ENCODE data around the gene EXOSC5. TPM values are rescaled to one million over a fixed set of nuclear protein-coding genes. Genes with fewer than 3 reads are reported as not detected.

The EXOSC5 gene
- polyA plus RNA-seq, 4 donors, result 9.4 to 36.4 (median 18.3) TPM

- FAIRE-seq (no peak), DNase-seq (no peak)
- Histone ChIP-seq H3K4me1 (ENCODE audit: control insufficient read depth in 3 of 3, insufficient read depth in 2 of 3, low read depth in 1 of 3, low read length in 2 of 3) (peaks cover 3 to 9% (median 7%) of the 10 kb centered on the region in 3 donors), H3K27ac (ENCODE audit: low read depth in 1 of 3, low read length in 2 of 3) (no peak overlapping the region), H3K36me3 (ENCODE audit: control insufficient read depth in 3 of 3, insufficient read depth in 2 of 3, low read depth in 1 of 3, low read length in 3 of 3) (peaks cover 0 to 22% (median 0%) of the 10 kb centered on the region in 3 donors), H3K4me3 (ENCODE audit: low read depth in 1 of 3, low read length in 3 of 3) (no peak overlapping the region), H3K27me3 (ENCODE audit: control insufficient read depth in 3 of 3, insufficient read depth in 3 of 3, low read length in 3 of 3) (no peaks in the 10 kb centered on the region), H3K9me3 (ENCODE audit: control insufficient read depth in 2 of 2, insufficient read depth in 1 of 2, low read depth in 1 of 2, low read length in 1 of 2) (no peaks in the 10 kb centered on the region)
- 85 to 93% (median 88%) methylated on average over 2 of the region's 2 CpGs for WGBS, 3 donors
These were observed 2.4 kb upstream of the EXOSC5 start for GRCh38 chr19:41399525-41399924.

GRCh38 chr19:41399091-41399490, 1.9 kb upstream of the EXOSC5 start:
- DNase-seq (no peak), FAIRE-seq (no peak)
- Histone ChIP-seq H3K36me3 (ENCODE audit: control insufficient read depth in 3 of 3, insufficient read depth in 2 of 3, low read depth in 1 of 3, low read length in 3 of 3) (peaks cover 0 to 23% (median 0%) of the 10 kb centered on the region in 3 donors), H3K4me1 (ENCODE audit: control insufficient read depth in 3 of 3, insufficient read depth in 2 of 3, low read depth in 1 of 3, low read length in 2 of 3) (peaks cover 3 to 9% (median 7%) of the 10 kb centered on the region in 3 donors), H3K27ac (ENCODE audit: low read depth in 1 of 3, low read length in 2 of 3) (no peak overlapping the region), H3K4me3 (ENCODE audit: low read depth in 1 of 3, low read length in 3 of 3) (peak overlapping the region in 1 of 3 donors; percentile 4), H3K9me3 (ENCODE audit: control insufficient read depth in 2 of 2, insufficient read depth in 1 of 2, low read depth in 1 of 2, low read length in 1 of 2) (no peaks in the 10 kb centered on the region), H3K27me3 (ENCODE audit: control insufficient read depth in 3 of 3, insufficient read depth in 3 of 3, low read length in 3 of 3) (no peaks in the 10 kb centered on the region)
- WGBS, 3 donors, result 77 to 89% (median 89%) methylated on average over 3 of the region's 3 CpGs

- no peak for DNase-seq
- H3K9me3 ChIP-seq (ENCODE audit: control insufficient read depth in 2 of 2, insufficient read depth in 1 of 2, low read depth in 1 of 2, low read length in 1 of 2), result no peaks in the 10 kb centered on the region
- peak overlapping the region; percentile 84 to 93 (median 89) for H3K4me3 ChIP-seq (ENCODE audit: low read depth in 1 of 3, low read length in 3 of 3)
- H3K36me3 ChIP-seq (ENCODE audit: control insufficient read depth in 3 of 3, insufficient read depth in 2 of 3, low read depth in 1 of 3, low read length in 3 of 3), result peaks cover 0 to 25% (median 0%) of the 10 kb centered on the region in 3 donors
- peaks cover 3 to 9% (median 7%) of the 10 kb centered on the region in 3 donors for H3K4me1 ChIP-seq (ENCODE audit: control insufficient read depth in 3 of 3, insufficient read depth in 2 of 3, low read depth in 1 of 3, low read length in 2 of 3)
- FAIRE-seq, result no peak
- 28 to 56% (median 42%) methylated on average over 3 of the region's 3 CpGs for WGBS, 3 donors
- H3K27me3 ChIP-seq (ENCODE audit: control insufficient read depth in 3 of 3, insufficient read depth in 3 of 3, low read length in 3 of 3), result no peaks in the 10 kb centered on the region
- H3K27ac ChIP-seq (ENCODE audit: low read depth in 1 of 3, low read length in 2 of 3), result no peak overlapping the region
These were observed 1.4 kb upstream of the EXOSC5 start for GRCh38 chr19:41398598-41398997.

- Histone ChIP-seq H3K27ac (ENCODE audit: low read depth in 1 of 3, low read length in 2 of 3) (peak overlapping the region; percentile 34 to 93 (median 76)), H3K4me1 (ENCODE audit: control insufficient read depth in 3 of 3, insufficient read depth in 2 of 3, low read depth in 1 of 3, low read length in 2 of 3) (peaks cover 3 to 9% (median 7%) of the 10 kb centered on the region in 3 donors), H3K4me3 (ENCODE audit: low read depth in 1 of 3, low read length in 3 of 3) (peak overlapping the region; percentile 84 to 93 (median 89)), H3K27me3 (ENCODE audit: control insufficient read depth in 3 of 3, insufficient read depth in 3 of 3, low read length in 3 of 3) (no peaks in the 10 kb centered on the region), H3K9me3 (ENCODE audit: control insufficient read depth in 2 of 2, insufficient read depth in 1 of 2, low read depth in 1 of 2, low read length in 1 of 2) (no peaks in the 10 kb centered on the region), H3K36me3 (ENCODE audit: control insufficient read depth in 3 of 3, insufficient read depth in 2 of 3, low read depth in 1 of 3, low read length in 3 of 3) (peaks cover 0 to 20% (median 0%) of the 10 kb centered on the region in 3 donors)
- FAIRE-seq (no peak), DNase-seq (no peak)
- WGBS, 3 donors, result 0 to 1% (median 0%) methylated on average over 5 of the region's 5 CpGs
These were observed 875 bp upstream of the EXOSC5 start for GRCh38 chr19:41398050-41398418.

GRCh38 chr19:41395355-41395754, 1.8 kb downstream of the EXOSC5 start:
- DNase-seq, result no peak
- peaks cover 0 to 32% (median 6%) of the 10 kb centered on the region in 3 donors for H3K36me3 ChIP-seq (ENCODE audit: control insufficient read depth in 3 of 3, insufficient read depth in 2 of 3, low read depth in 1 of 3, low read length in 3 of 3)

GRCh38 chr19:41392775-41393174, 4.4 kb downstream of the EXOSC5 start:
- Histone ChIP-seq H3K9me3 (ENCODE audit: control insufficient read depth in 2 of 2, insufficient read depth in 1 of 2, low read depth in 1 of 2, low read length in 1 of 2) (no peaks in the 10 kb centered on the region), H3K4me1 (ENCODE audit: control insufficient read depth in 3 of 3, insufficient read depth in 2 of 3, low read depth in 1 of 3, low read length in 2 of 3) (no peaks in the 10 kb centered on the region), H3K27ac (ENCODE audit: low read depth in 1 of 3, low read length in 2 of 3) (no peak overlapping the region), H3K4me3 (ENCODE audit: low read depth in 1 of 3, low read length in 3 of 3) (no peak overlapping the region), H3K27me3 (ENCODE audit: control insufficient read depth in 3 of 3, insufficient read depth in 3 of 3, low read length in 3 of 3) (no peaks in the 10 kb centered on the region), H3K36me3 (ENCODE audit: control insufficient read depth in 3 of 3, insufficient read depth in 2 of 3, low read depth in 1 of 3, low read length in 3 of 3) (peaks cover 2 to 50% (median 11%) of the 10 kb centered on the region in 3 donors)
- DNase-seq (no peak), FAIRE-seq (no peak)
- 81 to 91% (median 87%) methylated on average over 12 of the region's 12 CpGs for WGBS, 3 donors

More at GRCh38 chr19:41395355-41395754, 1.8 kb downstream of the EXOSC5 start:
- no peak overlapping the region for H3K27ac ChIP-seq (ENCODE audit: low read depth in 1 of 3, low read length in 2 of 3)
- FAIRE-seq, result no peak
- 65 to 80% (median 71%) methylated on average over 6 of the region's 6 CpGs for WGBS, 3 donors
- H3K27me3 ChIP-seq (ENCODE audit: control insufficient read depth in 3 of 3, insufficient read depth in 3 of 3, low read length in 3 of 3), result no peaks in the 10 kb centered on the region
- H3K4me3 ChIP-seq (ENCODE audit: low read depth in 1 of 3, low read length in 3 of 3), result no peak overlapping the region
- H3K9me3 ChIP-seq (ENCODE audit: control insufficient read depth in 2 of 2, insufficient read depth in 1 of 2, low read depth in 1 of 2, low read length in 1 of 2), result no peaks in the 10 kb centered on the region
- H3K4me1 ChIP-seq (ENCODE audit: control insufficient read depth in 3 of 3, insufficient read depth in 2 of 3, low read depth in 1 of 3, low read length in 2 of 3), result peaks cover 3 to 9% (median 7%) of the 10 kb centered on the region in 3 donors

- Histone ChIP-seq H3K4me1 (ENCODE audit: control insufficient read depth in 3 of 3, insufficient read depth in 2 of 3, low read depth in 1 of 3, low read length in 2 of 3) (no peaks in the 10 kb centered on the region), H3K9me3 (ENCODE audit: control insufficient read depth in 2 of 2, insufficient read depth in 1 of 2, low read depth in 1 of 2, low read length in 1 of 2) (no peaks in the 10 kb centered on the region), H3K27me3 (ENCODE audit: control insufficient read depth in 3 of 3, insufficient read depth in 3 of 3, low read length in 3 of 3) (no peaks in the 10 kb centered on the region), H3K4me3 (ENCODE audit: low read depth in 1 of 3, low read length in 3 of 3) (no peak overlapping the region), H3K36me3 (ENCODE audit: control insufficient read depth in 3 of 3, insufficient read depth in 2 of 3, low read depth in 1 of 3, low read length in 3 of 3) (peaks cover 2 to 62% (median 11%) of the 10 kb centered on the region in 3 donors), H3K27ac (ENCODE audit: low read depth in 1 of 3, low read length in 2 of 3) (no peak overlapping the region)
- no peak for DNase-seq
- WGBS, 3 donors, result 84 to 92% (median 90%) methylated on average over 11 of the region's 11 CpGs
- FAIRE-seq, result no peak
These were observed 5.5 kb downstream of the EXOSC5 start for GRCh38 chr19:41391618-41392017.

GRCh38 chr19:41386442-41386841, 10.7 kb downstream of the EXOSC5 start:
- no peak for FAIRE-seq
- Histone ChIP-seq H3K9me3 (ENCODE audit: control insufficient read depth in 2 of 2, insufficient read depth in 1 of 2, low read depth in 1 of 2, low read length in 1 of 2) (no peaks in the 10 kb centered on the region), H3K4me3 (ENCODE audit: low read depth in 1 of 3, low read length in 3 of 3) (no peak overlapping the region), H3K4me1 (ENCODE audit: control insufficient read depth in 3 of 3, insufficient read depth in 2 of 3, low read depth in 1 of 3, low read length in 2 of 3) (no peaks in the 10 kb centered on the region), H3K27ac (ENCODE audit: low read depth in 1 of 3, low read length in 2 of 3) (no peak overlapping the region), H3K27me3 (ENCODE audit: control insufficient read depth in 3 of 3, insufficient read depth in 3 of 3, low read length in 3 of 3) (no peaks in the 10 kb centered on the region), H3K36me3 (ENCODE audit: control insufficient read depth in 3 of 3, insufficient read depth in 2 of 3, low read depth in 1 of 3, low read length in 3 of 3) (peaks cover 2 to 71% (median 10%) of the 10 kb centered on the region in 3 donors)
- DNase-seq, result no peak
- 88 to 95% (median 93%) methylated on average over 13 of the region's 13 CpGs for WGBS, 3 donors

- 64 to 84% (median 76%) methylated on average over 5 of the region's 5 CpGs for WGBS, 3 donors
- H3K4me3 ChIP-seq (ENCODE audit: low read depth in 1 of 3, low read length in 3 of 3), result no peak overlapping the region
- FAIRE-seq (no peak), DNase-seq (no peak)
- H3K27me3 ChIP-seq (ENCODE audit: control insufficient read depth in 3 of 3, insufficient read depth in 3 of 3, low read length in 3 of 3), result no peaks in the 10 kb centered on the region
- H3K4me1 ChIP-seq (ENCODE audit: control insufficient read depth in 3 of 3, insufficient read depth in 2 of 3, low read depth in 1 of 3, low read length in 2 of 3), result no peaks in the 10 kb centered on the region
- H3K36me3 ChIP-seq (ENCODE audit: control insufficient read depth in 3 of 3, insufficient read depth in 2 of 3, low read depth in 1 of 3, low read length in 3 of 3), result peaks cover 0 to 52% (median 0%) of the 10 kb centered on the region in 3 donors
- H3K9me3 ChIP-seq (ENCODE audit: control insufficient read depth in 2 of 2, insufficient read depth in 1 of 2, low read depth in 1 of 2, low read length in 1 of 2), result no peaks in the 10 kb centered on the region
- no peak overlapping the region for H3K27ac ChIP-seq (ENCODE audit: low read depth in 1 of 3, low read length in 2 of 3)
These were observed 12.8 kb downstream of the EXOSC5 start for GRCh38 chr19:41384351-41384750.
